ENCODE data around the gene ARHGAP5.

Gene ARHGAP5

GRCh38 chr14:32038876-32039275 is 38.2 kb upstream of the ARHGAP5 start:
- no peaks in the 10 kb centered on the region for H3K4me1 ChIP-seq (ENCODE audit: insufficient read depth, low read length, severe bottlenecking)
- no peak overlapping the region for H2AFZ ChIP-seq (ENCODE audit: low read length)
- H3K4me2 ChIP-seq (ENCODE audit: low read length), result no peak overlapping the region
- TF ChIP-seq EZH2 (IDR thresholded peaks at IDR 0.05; ENCODE audit: borderline replicate concordance, low read length) (no peak), CTCF (IDR thresholded peaks at IDR 0.05; ENCODE audit: low read length) (no peak)
- H3F3A ChIP-seq (ENCODE audit: insufficient read depth, low read length), result no peaks in the 10 kb centered on the region
- H3K9me2 ChIP-seq (ENCODE audit: low read depth, low read length), result no peaks in the 10 kb centered on the region
- H3K27ac ChIP-seq (ENCODE audit: low read depth, low read length, poor library complexity, severe bottlenecking), result no peak overlapping the region
- H3K9ac ChIP-seq (ENCODE audit: low read length), result no peak overlapping the region
- no peak overlapping the region for H3K4me3 ChIP-seq (ENCODE audit: low read depth, low read length, poor library complexity, severe bottlenecking)
- H3K9me3 ChIP-seq (ENCODE audit: low read length), result no peaks in the 10 kb centered on the region
- H3K79me2 ChIP-seq (ENCODE audit: insufficient read depth, low read length), result no peaks in the 10 kb centered on the region
- no peaks in the 10 kb centered on the region for H3K27me3 ChIP-seq (ENCODE audit: insufficient read depth, low read length)
- no peaks in the 10 kb centered on the region for H4K20me1 ChIP-seq (ENCODE audit: insufficient read depth, low read length)
- no peaks in the 10 kb centered on the region for H3K36me3 ChIP-seq (ENCODE audit: insufficient read depth, low read length)

GRCh38 chr14:32039401-32040030 is 37.6 kb upstream of the ARHGAP5 start:
- H3K79me2 ChIP-seq (ENCODE audit: insufficient read depth, low read length), result no peaks in the 10 kb centered on the region
- H3K9me3 ChIP-seq (ENCODE audit: low read length), result no peaks in the 10 kb centered on the region
- H3K27ac ChIP-seq (ENCODE audit: low read depth, low read length, poor library complexity, severe bottlenecking), result no peak overlapping the region
- H3K36me3 ChIP-seq (ENCODE audit: insufficient read depth, low read length), result no peaks in the 10 kb centered on the region
- no peak overlapping the region for H3K4me3 ChIP-seq (ENCODE audit: low read depth, low read length, poor library complexity, severe bottlenecking)
- no peaks in the 10 kb centered on the region for H3K27me3 ChIP-seq (ENCODE audit: insufficient read depth, low read length)
- no peak overlapping the region for H2AFZ ChIP-seq (ENCODE audit: low read length)
- H3K4me1 ChIP-seq (ENCODE audit: insufficient read depth, low read length, severe bottlenecking), result no peaks in the 10 kb centered on the region
- no peak overlapping the region for H3K4me2 ChIP-seq (ENCODE audit: low read length)
- no peaks in the 10 kb centered on the region for H4K20me1 ChIP-seq (ENCODE audit: insufficient read depth, low read length)
- H3K9me2 ChIP-seq (ENCODE audit: low read depth, low read length), result no peaks in the 10 kb centered on the region
- no peak overlapping the region for H3K9ac ChIP-seq (ENCODE audit: low read length)
- H3F3A ChIP-seq (ENCODE audit: insufficient read depth, low read length), result no peaks in the 10 kb centered on the region
- TF ChIP-seq CTCF (IDR thresholded peaks at IDR 0.05; ENCODE audit: low read length) (no peak), EZH2 (IDR thresholded peaks at IDR 0.05; ENCODE audit: borderline replicate concordance, low read length) (no peak)

GRCh38 chr14:32043624-32044023 is 33.5 kb upstream of the ARHGAP5 start:
- Histone ChIP-seq H2AFZ (ENCODE audit: low read length) (no peak overlapping the region), H4K20me1 (ENCODE audit: insufficient read depth, low read length) (no peaks in the 10 kb centered on the region), H3K4me1 (ENCODE audit: insufficient read depth, low read length, severe bottlenecking) (no peaks in the 10 kb centered on the region), H3K9me2 (ENCODE audit: low read depth, low read length) (no peaks in the 10 kb centered on the region), H3K9ac (ENCODE audit: low read length) (no peak overlapping the region), H3K4me3 (ENCODE audit: low read depth, low read length, poor library complexity, severe bottlenecking) (no peak overlapping the region), H3K79me2 (ENCODE audit: insufficient read depth, low read length) (no peaks in the 10 kb centered on the region), H3K4me2 (ENCODE audit: low read length) (no peak overlapping the region), H3K9me3 (ENCODE audit: low read length) (no peaks in the 10 kb centered on the region), H3K36me3 (ENCODE audit: insufficient read depth, low read length) (no peaks in the 10 kb centered on the region), H3K27me3 (ENCODE audit: insufficient read depth, low read length) (no peaks in the 10 kb centered on the region), H3K27ac (ENCODE audit: low read depth, low read length, poor library complexity, severe bottlenecking) (no peak overlapping the region), H3F3A (ENCODE audit: insufficient read depth, low read length) (no peaks in the 10 kb centered on the region)
- TF ChIP-seq CTCF (IDR thresholded peaks at IDR 0.05; ENCODE audit: low read length) (no peak), EZH2 (IDR thresholded peaks at IDR 0.05; ENCODE audit: borderline replicate concordance, low read length) (no peak)

Measured in OCI-LY1 (cell line).